ENCODE results near the gene TMEM178B.

TMEM178B gene

DNA sequence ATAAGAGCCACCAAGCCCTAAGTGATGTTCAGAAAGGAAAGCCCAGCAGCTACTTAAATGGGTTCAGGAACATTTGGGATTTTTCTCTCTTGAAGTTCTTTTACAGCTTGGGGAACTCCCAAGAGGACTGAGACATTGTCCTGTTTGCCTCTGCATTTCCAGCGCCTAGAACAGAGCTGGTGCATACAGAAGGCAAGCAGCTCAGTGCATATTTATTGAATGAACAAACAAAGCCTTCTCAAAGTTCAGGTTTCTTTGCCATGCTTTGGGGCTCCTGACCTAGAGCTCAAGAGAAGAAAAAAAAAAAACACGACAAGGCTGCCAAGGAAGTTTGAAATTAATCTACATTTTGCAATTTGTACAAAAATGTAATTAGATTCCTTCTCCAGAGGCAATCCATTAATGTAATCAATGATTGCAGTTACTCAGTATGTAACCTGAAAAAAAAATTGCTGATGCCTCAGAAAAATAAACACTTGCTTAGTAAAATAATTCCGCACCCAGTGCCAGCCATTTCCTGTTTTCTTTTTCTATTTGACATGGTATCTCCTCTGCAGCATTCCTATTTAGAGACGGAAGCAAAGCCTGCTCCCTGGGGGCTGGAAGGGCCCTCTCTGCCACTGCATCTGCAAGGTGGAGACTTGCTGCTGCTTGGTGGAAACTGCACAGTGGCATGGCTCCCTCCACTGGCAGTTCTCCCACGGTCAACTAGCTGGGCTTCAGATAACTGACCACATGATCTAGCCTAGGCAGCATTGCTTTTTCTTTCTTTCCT, 157.3 kb downstream of the TMEM178B start:
- Histone ChIP-seq H3K36me3 (no peaks in the 10 kb centered on the region), H3K4me1 (no peaks in the 10 kb centered on the region), H3K9me3 (no peaks in the 10 kb centered on the region), H3K27ac (no peak overlapping the region), H3K4me3 (no peak overlapping the region), H3K27me3 (no peaks in the 10 kb centered on the region)
- TF ChIP-seq, protein P1, sequence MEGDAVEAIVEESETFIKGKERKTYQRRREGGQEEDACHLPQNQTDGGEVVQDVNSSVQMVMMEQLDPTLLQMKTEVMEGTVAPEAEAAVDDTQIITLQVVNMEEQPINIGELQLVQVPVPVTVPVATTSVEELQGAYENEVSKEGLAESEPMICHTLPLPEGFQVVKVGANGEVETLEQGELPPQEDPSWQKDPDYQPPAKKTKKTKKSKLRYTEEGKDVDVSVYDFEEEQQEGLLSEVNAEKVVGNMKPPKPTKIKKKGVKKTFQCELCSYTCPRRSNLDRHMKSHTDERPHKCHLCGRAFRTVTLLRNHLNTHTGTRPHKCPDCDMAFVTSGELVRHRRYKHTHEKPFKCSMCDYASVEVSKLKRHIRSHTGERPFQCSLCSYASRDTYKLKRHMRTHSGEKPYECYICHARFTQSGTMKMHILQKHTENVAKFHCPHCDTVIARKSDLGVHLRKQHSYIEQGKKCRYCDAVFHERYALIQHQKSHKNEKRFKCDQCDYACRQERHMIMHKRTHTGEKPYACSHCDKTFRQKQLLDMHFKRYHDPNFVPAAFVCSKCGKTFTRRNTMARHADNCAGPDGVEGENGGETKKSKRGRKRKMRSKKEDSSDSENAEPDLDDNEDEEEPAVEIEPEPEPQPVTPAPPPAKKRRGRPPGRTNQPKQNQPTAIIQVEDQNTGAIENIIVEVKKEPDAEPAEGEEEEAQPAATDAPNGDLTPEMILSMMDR (IDR thresholded peaks at IDR 0.05): no peak
- intact Hi-C loops (cut with DNase I; ENCODE audit: low total_unique reads): no loop called here
- DNase-seq: no peak

DNA sequence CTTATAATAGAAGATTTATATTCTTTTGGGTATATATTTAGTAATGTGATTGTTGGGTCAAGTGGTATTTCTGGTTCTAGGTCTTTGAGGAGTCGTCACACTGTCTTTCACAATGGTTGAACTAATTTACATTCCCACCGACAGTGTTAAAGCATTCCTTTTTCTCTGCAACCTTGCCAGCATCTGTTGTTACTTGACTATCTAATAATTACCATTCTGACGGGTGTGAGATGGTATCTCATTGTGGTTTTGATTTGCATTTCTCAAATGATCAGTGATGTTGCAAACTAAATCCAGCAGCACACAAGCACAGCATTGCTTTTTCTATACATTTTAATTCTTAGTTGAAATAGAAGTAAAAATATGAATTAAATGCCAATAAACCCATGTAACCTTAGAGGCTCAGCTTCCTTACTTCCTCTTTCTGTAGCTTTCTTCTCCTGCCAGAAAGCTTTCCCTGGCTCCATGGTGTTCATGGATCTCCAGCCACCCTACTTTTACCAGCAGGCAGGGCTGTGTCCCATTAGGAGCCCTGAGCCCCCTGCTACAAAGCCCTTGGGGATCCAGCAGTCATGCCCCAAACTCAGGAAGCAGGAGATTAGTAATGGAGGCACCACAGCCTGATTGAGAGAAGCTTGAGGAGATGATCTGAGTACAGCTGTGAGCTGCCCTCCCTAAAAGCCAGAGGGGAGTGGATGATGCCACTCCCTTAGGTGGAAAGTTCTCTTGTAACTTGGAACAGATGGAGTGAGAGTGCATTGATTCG, 158.6 kb downstream of the TMEM178B start:
- no peaks in the 10 kb centered on the region for H3K4me1 ChIP-seq
- no peak overlapping the region for H3K27ac ChIP-seq
- TF ChIP-seq, protein P1 (IDR thresholded peaks at IDR 0.05): no peak
- H3K9me3 ChIP-seq: no peaks in the 10 kb centered on the region
- no peak for DNase-seq
- H3K4me3 ChIP-seq: no peak overlapping the region
- no peaks in the 10 kb centered on the region for H3K27me3 ChIP-seq
- intact Hi-C loops (cut with DNase I; ENCODE audit: low total_unique reads): no loop called here
- no peaks in the 10 kb centered on the region for H3K36me3 ChIP-seq

DNA sequence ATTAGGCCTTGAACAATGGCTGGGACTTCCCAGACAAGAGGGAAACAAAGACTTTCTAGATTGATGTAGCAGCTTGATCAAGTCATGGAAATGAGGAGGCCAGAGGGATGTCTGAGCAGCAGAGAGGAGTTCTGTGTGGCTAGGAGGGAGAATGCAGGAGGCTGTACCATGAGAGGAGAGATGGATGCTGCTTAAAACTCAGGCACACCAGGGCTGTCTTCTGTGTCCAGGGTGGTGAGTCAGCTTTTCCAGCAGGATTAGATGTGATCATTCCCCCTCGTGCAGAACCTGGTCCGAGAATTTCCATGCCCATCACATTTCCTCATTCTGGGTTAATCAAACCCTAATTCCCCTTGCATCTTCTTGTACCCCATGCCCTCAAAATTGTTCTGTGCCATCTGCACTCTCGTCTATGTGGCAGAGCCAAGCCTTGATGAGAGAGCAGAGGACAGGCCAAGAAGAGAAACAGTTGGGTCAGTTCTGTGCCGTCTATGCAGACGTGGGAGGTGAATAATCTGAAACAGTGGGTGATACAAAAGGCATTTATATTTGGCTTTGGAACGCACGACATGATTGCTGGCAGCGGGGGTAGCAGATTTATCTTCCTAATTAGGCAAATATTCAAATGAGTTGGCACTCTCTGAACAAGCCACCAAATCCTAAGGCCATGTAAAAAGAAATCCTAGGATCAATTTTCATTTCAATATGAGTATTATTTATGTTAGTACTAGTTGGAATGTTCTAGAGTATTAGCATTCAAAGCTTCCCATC, 160.7 kb downstream of the TMEM178B start:
- DNase-seq: no peak
- H3K4me1 ChIP-seq: no peaks in the 10 kb centered on the region
- intact Hi-C loops (cut with DNase I; ENCODE audit: low total_unique reads): no loop called here
- no peak overlapping the region for H3K4me3 ChIP-seq
- TF ChIP-seq, protein P1 (IDR thresholded peaks at IDR 0.05): no peak
- H3K9me3 ChIP-seq: no peaks in the 10 kb centered on the region
- no peak overlapping the region for H3K27ac ChIP-seq
- no peaks in the 10 kb centered on the region for H3K36me3 ChIP-seq
- H3K27me3 ChIP-seq: no peaks in the 10 kb centered on the region

DNA sequence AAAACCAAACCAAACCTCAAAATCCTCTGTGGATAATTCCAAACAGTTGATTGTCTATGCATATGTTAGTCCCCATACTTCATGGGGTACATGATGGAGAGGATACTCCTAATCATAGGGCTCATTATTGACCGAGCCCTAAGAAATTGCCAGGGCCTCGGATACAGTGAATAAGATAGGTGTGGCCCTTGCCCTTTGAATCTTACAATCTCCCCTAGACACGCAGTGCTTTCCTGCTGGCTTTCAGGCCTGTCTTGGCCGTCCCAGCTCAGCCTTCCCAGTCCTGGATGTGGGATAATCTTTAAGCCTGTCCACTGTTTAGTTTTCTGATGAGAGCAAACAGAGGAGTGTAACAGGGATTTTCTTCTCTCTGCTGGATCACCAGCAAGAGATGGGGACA, 161.8 kb downstream of the TMEM178B start:
- no peak for DNase-seq
- intact Hi-C loops (cut with DNase I; ENCODE audit: low total_unique reads): no loop called here
- no peaks in the 10 kb centered on the region for H3K9me3 ChIP-seq
- TF ChIP-seq, protein P1 (IDR thresholded peaks at IDR 0.05): no peak
- H3K36me3 ChIP-seq: no peaks in the 10 kb centered on the region
- no peaks in the 10 kb centered on the region for H3K27me3 ChIP-seq
- H3K27ac ChIP-seq: no peak overlapping the region
- no peak overlapping the region for H3K4me3 ChIP-seq
- no peaks in the 10 kb centered on the region for H3K4me1 ChIP-seq

DNA sequence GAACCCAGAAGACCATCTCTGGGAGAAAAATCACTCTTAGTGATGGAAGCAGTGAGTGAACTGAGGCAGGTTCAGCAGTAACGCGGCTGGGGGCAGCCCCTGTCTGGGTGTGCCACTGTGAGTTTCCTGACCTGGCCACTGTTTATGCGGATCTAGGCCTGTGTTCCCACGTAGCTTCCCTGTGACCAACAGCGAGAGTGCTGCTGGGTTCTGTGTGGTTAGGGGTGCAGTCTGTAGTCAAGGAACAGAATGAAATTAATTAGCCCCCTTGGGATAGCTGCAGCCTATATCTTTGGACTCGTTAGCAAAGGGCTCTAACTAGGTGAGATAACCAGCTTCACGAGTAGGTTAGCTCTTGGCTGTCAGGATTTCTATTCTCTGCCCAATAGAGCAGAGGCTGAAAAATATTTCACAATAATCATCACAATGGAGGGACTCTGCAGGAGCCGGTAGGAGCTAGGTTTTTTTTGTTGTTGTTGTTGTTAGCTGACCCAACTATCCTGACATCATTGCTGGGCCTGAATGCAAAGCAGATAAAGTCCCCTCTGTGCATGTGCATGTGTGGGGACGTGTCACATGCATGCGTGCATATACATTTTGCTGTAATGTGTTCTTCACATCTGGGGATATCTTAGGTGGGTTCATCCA, 164.9 kb downstream of the TMEM178B start:
- TF ChIP-seq, protein P1 (IDR thresholded peaks at IDR 0.05): no peak
- intact Hi-C loops (cut with DNase I; ENCODE audit: low total_unique reads): no loop called here
- no peaks in the 10 kb centered on the region for H3K27me3 ChIP-seq
- no peak overlapping the region for H3K4me3 ChIP-seq
- H3K9me3 ChIP-seq: no peaks in the 10 kb centered on the region
- no peak overlapping the region for H3K27ac ChIP-seq
- H3K36me3 ChIP-seq: no peaks in the 10 kb centered on the region
- no peak for DNase-seq
- no peaks in the 10 kb centered on the region for H3K4me1 ChIP-seq
